ENCODE results near the gene MSI2.

Gene MSI2

GRCh38 chr17:57288040-57288772, 31.9 kb downstream of the MSI2 start:
- TF ChIP-seq REST (IDR thresholded peaks at IDR 0.05; ENCODE audit: low read depth) (no peak), RAD21 (IDR thresholded peaks at IDR 0.05; ENCODE audit: low read depth) (no peak), TEAD4 (IDR thresholded peaks at IDR 0.05) (no peak), YY1 (IDR thresholded peaks at IDR 0.05; ENCODE audit: low read depth) (no peak), EP300 (IDR thresholded peaks at IDR 0.05; ENCODE audit: borderline replicate concordance) (no peak), TAF1 (IDR thresholded peaks at IDR 0.05; ENCODE audit: low read depth) (no peak), ZBTB7A (IDR thresholded peaks at IDR 0.05; ENCODE audit: low read depth) (no peak), FOXM1 (IDR thresholded peaks at IDR 0.05; ENCODE audit: borderline replicate concordance, low read depth) (no peak), USF1 (IDR thresholded peaks at IDR 0.05) (no peak), NFIC (IDR thresholded peaks at IDR 0.05) (no peak), MAX (IDR thresholded peaks at IDR 0.05) (no peak), CEBPB (IDR thresholded peaks at IDR 0.05) (no peak), CREB1 (IDR thresholded peaks at IDR 0.05; ENCODE audit: low read depth) (no peak), TCF12 (IDR thresholded peaks at IDR 0.05; ENCODE audit: low read depth) (no peak), EGR1 (IDR thresholded peaks at IDR 0.05) (no peak)

- TF ChIP-seq EP300 (IDR thresholded peaks at IDR 0.05; ENCODE audit: borderline replicate concordance) (no peak), EGR1 (IDR thresholded peaks at IDR 0.05) (no peak)
These were observed 32.4 kb downstream of the MSI2 start for GRCh38 chr17:57288773-57289121.

- TF ChIP-seq YY1 (IDR thresholded peaks at IDR 0.05; ENCODE audit: low read depth) (no peak), NFIC (IDR thresholded peaks at IDR 0.05) (no peak), FOXM1 (IDR thresholded peaks at IDR 0.05; ENCODE audit: borderline replicate concordance, low read depth) (no peak), USF1 (IDR thresholded peaks at IDR 0.05) (no peak), MAX (IDR thresholded peaks at IDR 0.05) (no peak), CREB1 (IDR thresholded peaks at IDR 0.05; ENCODE audit: low read depth) (no peak), CEBPB (IDR thresholded peaks at IDR 0.05) (no peak), ZBTB7A (IDR thresholded peaks at IDR 0.05; ENCODE audit: low read depth) (no peak), TEAD4 (IDR thresholded peaks at IDR 0.05) (no peak), RAD21 (IDR thresholded peaks at IDR 0.05; ENCODE audit: low read depth) (no peak), EGR1 (IDR thresholded peaks at IDR 0.05) (no peak), REST (IDR thresholded peaks at IDR 0.05; ENCODE audit: low read depth) (no peak), EP300 (IDR thresholded peaks at IDR 0.05; ENCODE audit: borderline replicate concordance) (no peak), TAF1 (IDR thresholded peaks at IDR 0.05; ENCODE audit: low read depth) (no peak), TCF12 (IDR thresholded peaks at IDR 0.05; ENCODE audit: low read depth) (no peak)
These were observed 32.8 kb downstream of the MSI2 start for GRCh38 chr17:57289130-57289529.

- TF ChIP-seq CREB1 (IDR thresholded peaks at IDR 0.05; ENCODE audit: low read depth) (no peak), EGR1 (IDR thresholded peaks at IDR 0.05) (no peak), REST (IDR thresholded peaks at IDR 0.05; ENCODE audit: low read depth) (no peak), CEBPB (IDR thresholded peaks at IDR 0.05) (no peak), NFIC (IDR thresholded peaks at IDR 0.05) (no peak), USF1 (IDR thresholded peaks at IDR 0.05) (no peak)
These were observed 33.3 kb downstream of the MSI2 start for GRCh38 chr17:57289613-57290012.

Data from Ishikawa (cell line).